ENCODE results near the gene BTG1.
"Not testable (repeated sequence)": the region's sequence is repeated elsewhere in the genome, so short reads cannot be mapped to it uniquely, and the experiment has no call there.

The BTG1 gene

GRCh38 chr12:92094301-92094700 is 51.3 kb downstream of the BTG1 start:
- not testable (repeated sequence) for DNase-seq
